GM21423 (cell line): ENCODE measurements around the gene CPED1.
"Not testable (repeated sequence)": the region's sequence is repeated elsewhere in the genome, so short reads cannot be mapped to it uniquely, and the experiment has no call there.

Experiments
- ATAC-seq: cut with Tn5 transposase; IDR thresholded peaks from one replicate; pipeline ENCODE4 v1.9.1; 2021; ENCODE audit warnings: mild to moderate bottlenecking, moderate library complexity; ENCODE audit not compliant: unreplicated experiment

Gene CPED1

GRCh38 chr7:121272676-121273075, 284.2 kb downstream of the CPED1 start:
- no peak for ATAC-seq

- ATAC-seq, result no peak
These were observed 285.1 kb downstream of the CPED1 start for GRCh38 chr7:121273467-121274167.

GRCh38 chr7:121274467-121274866, 286.0 kb downstream of the CPED1 start:
- ATAC-seq, result no peak

- no peak for ATAC-seq
These were observed 286.7 kb downstream of the CPED1 start for GRCh38 chr7:121275204-121275603.

GRCh38 chr7:121276313-121276712, 287.8 kb downstream of the CPED1 start:
- no peak for ATAC-seq

- ATAC-seq, result peak; percentile 100
These were observed 289.9 kb downstream of the CPED1 start for GRCh38 chr7:121278120-121279021.

GRCh38 chr7:121279060-121279620, 290.6 kb downstream of the CPED1 start:
- no peak for ATAC-seq

GRCh38 chr7:121279822-121280221, 291.3 kb downstream of the CPED1 start:
- ATAC-seq, result no peak

- ATAC-seq, result no peak
These were observed 292.1 kb downstream of the CPED1 start for GRCh38 chr7:121280656-121281055.

- ATAC-seq, result no peak
These were observed 293.6 kb downstream of the CPED1 start for GRCh38 chr7:121282129-121282528.

- no peak for ATAC-seq
These were observed 296.7 kb downstream of the CPED1 start for GRCh38 chr7:121285066-121285667.

- ATAC-seq, result no peak
These were observed 297.7 kb downstream of the CPED1 start for GRCh38 chr7:121286186-121286585.

GRCh38 chr7:121286742-121287734, 298.5 kb downstream of the CPED1 start:
- ATAC-seq, result no peak

- ATAC-seq, result no peak
These were observed 300.4 kb downstream of the CPED1 start for GRCh38 chr7:121288894-121289293.

GRCh38 chr7:121289930-121290329, 301.4 kb downstream of the CPED1 start:
- not testable (repeated sequence) for ATAC-seq

- no peak for ATAC-seq
These were observed 306.0 kb downstream of the CPED1 start for GRCh38 chr7:121294448-121294992.

- no peak for ATAC-seq
These were observed 309.3 kb downstream of the CPED1 start for GRCh38 chr7:121297843-121298242.

GRCh38 chr7:121298831-121299239, 310.3 kb downstream of the CPED1 start:
- ATAC-seq, result no peak

GRCh38 chr7:121300685-121301420, 312.3 kb downstream of the CPED1 start:
- ATAC-seq, result no peak
